ENCODE measurements around the gene GSS.
"Not testable (repeated sequence)": the region's sequence is repeated elsewhere in the genome, so short reads cannot be mapped to it uniquely, and the experiment has no call there.

GSS gene

DNA sequence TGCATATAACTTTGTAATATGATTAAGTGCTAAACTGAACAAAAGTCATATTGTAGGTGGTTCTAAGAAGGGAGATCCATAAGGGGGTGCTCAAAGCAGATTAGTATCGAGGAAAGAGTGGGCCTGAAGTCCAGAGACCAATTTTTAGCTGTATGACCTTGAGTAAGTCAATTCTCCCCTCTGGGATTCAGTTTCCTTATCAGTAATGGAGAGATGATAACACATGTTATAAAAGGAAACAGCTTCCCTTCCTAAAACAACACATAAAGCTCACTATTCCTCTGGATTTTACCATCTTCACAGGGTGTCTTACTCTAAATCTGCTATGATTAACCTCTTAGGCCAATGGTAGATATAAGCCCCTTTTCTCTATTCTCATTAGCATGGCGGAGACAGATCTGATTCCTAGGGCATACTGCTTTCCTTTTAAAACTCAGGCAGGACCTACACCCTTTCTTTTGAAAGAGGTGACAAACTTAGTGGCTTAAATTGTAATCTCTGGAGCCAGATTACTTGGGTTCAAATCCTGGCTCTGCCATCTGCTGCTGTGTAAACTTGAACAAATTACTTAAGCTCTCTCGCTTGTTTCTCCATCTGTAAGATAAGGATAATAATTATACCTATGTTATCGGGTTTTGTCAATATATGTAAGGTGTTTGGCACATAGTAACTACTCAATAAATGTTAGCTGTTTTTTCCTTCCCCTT is 39.7 kb downstream of the GSS start:
- H3K4me3 ChIP-seq (ENCODE audit: low read depth, low read length), result no peak overlapping the region

DNA sequence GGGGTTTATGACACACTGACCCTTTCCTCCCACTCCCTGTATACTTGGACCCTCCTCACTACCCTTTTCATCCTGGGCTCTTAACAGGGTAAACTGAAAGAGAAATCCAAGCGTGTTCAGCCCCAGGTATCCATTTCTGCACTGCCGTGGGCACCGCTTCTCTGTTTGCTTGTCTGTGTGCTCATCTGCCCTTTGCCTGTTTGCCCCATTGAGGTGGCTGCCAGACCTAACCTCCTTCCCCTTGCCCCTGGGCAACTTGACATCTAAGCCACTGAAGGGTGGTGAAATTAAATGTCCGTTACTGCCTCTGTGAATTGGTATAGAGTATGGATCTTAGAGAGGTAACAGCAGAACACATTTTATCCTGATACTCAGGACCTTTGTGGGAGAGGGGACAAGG is 40.5 kb downstream of the GSS start:
- no peak overlapping the region for H3K4me3 ChIP-seq (ENCODE audit: low read depth, low read length)

DNA sequence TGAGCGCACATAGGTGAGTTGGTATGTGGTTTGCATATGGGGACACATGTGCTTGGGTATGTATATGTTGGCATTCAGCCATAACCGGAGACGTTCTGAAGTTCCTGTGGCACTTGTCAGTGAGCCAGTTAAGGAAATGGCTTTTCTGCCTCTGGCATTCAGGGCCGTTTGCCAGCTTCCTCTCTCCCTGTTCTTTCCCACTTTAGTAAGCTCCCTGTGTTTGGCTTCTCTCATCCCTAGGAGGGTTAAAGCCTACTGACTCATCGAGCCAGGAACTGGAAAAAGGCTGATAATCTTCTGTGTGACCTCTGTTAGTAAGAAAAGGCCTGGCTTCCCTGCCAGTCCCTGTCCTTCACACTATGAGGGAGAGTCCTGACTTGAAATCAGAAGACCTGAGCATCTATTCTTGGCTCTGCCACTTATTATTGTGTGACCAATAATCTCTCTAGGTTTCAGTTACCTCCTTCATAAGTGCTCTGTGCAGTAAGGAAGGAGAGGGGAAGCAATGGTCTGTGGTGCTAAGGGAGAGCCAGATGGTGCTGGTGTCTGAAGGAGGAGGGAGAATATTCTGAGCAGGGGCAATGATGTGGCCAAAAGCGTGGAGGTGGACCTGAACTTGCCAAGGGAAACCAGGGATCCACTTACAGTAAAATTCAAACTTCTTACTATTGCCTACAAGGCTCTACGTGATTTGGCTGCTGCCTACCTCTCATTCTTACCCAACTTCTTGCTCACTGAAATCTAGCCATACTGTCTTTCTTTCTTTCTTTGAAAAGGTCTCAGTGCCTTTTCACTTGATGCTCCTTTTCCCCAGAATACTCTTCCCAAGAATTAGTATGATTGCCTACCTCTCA is 47.8 kb downstream of the GSS start:
- H3K4me3 ChIP-seq (ENCODE audit: low read depth, low read length), result no peak overlapping the region

DNA sequence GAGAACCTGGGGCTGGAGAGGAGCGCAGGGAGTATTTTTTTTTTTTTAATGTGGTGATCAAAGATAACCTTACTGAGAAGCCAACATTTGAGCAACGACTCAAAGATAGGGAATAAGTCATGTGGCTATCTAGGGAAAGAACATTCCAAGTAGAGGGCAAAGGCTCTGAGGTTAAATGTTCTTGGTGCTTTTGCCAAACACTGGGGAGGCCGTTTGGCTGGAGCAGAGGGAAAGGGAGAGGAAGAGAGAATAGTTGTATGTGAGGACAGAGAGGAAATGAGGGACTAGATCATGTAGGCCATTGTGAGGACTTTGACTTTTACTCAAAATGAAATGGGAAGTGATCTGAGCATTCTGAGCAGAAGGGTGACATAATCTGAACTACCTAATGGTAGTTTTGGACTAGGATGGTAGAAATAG is 51.4 kb downstream of the GSS start:
- H3K4me3 ChIP-seq (ENCODE audit: low read depth, low read length), result no peak overlapping the region

DNA sequence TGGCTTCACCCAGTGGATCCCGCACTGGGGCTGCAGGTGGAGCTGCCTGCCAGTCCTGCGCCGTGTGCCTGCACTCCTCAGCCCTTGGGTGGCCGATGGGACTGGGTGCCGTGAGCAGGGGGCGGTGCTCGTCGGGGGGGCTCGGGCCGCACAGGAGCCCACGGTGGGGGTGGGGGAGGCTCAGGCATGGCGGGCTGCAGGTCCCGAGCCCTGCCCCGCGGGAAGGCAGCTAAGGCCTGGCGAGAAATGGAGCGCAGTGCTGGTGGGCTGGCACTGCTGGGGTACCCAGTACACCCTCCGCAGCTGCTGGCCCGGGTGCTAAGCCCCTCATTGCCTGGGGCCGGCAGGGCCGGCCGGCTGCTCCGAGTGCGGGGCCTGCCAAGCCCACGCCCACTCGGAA is 56.9 kb downstream of the GSS start:
- H3K4me3 ChIP-seq (ENCODE audit: low read depth, low read length), result not testable (repeated sequence)

DNA sequence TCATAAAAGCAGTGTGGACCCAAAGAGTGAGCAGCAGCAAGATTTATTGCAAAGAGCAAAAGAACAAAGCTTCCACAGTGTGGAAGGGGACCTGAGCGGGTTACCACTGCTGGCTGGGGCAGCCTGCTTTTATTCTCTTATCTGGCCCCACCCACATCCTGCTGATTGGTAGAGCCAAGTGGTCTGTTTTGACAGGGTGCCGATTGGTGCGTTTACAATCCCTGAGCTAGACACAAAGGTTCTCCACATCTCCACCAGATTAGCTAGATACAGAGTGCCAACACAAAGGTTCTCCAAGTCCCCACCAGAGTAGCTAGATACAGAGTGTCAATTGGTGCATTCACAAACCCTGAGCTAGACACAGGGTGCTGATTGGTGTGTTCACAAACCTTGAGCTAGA is 57.5 kb downstream of the GSS start:
- H3K4me3 ChIP-seq (ENCODE audit: low read depth, low read length), result not testable (repeated sequence)

DNA sequence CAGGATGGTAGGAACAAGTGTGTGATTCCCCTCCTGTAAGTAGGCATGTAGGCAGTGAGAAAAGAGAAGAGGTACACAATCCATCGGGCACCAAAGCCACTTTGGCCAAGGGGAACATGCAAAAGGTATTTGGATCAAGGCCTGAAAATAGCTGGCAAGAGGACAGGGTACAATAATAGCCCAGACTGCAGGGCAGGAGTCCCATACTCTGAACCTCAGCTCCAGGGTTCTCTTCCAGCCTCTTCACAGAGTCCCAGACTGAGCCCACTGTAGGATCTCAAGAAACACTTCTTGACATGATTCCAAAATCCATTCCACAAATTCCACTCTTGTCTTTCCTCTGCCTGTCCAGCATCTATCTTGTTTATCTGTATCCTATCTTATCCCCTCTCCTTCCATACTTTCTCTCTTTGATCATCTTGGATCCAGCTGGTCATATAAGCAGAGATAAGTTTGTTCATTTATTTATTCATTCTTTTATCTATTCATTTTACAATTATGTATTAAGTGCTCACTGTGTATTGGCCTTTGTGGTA is 59.5 kb downstream of the GSS start:
- no peak overlapping the region for H3K4me3 ChIP-seq (ENCODE audit: low read depth, low read length)

DNA sequence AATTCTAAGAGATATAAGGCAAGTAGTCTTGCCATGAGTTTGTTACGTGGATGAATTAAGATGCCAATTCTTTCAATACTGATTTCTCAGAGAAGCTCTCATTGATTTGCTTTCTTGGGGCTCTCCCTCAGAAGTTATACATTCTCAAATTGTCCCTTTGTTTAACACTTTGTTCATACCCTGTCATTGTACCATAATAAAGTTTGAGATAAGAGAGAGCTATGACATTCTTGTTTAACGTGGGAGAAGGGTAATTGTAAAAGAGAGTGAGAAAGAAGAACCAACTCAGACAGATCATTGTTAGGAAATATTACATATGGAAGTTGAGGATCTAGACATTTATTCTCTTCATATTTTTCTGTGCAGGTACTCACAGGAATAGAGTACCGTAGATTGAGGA is 60.1 kb downstream of the GSS start:
- H3K4me3 ChIP-seq (ENCODE audit: low read depth, low read length), result no peak overlapping the region

DNA sequence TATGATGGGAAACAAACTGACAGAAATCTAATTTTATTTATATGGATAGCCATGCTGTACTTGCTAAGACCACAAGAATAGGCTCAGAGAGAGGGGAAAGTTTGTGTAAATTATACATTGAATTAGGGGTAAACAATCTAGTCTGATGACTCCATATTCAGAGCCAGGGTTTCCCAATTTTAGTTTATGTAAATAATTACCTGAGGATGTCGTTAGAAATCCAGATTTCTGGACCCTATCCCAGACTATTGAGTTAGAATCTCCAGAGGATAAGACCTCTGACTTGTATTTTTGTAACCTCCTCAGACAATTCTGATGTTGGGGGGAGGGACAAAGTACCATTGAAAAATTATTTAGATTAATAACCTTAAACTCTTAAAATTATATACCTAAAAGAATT is 60.9 kb downstream of the GSS start:
- no peak overlapping the region for H3K4me3 ChIP-seq (ENCODE audit: low read depth, low read length)

DNA sequence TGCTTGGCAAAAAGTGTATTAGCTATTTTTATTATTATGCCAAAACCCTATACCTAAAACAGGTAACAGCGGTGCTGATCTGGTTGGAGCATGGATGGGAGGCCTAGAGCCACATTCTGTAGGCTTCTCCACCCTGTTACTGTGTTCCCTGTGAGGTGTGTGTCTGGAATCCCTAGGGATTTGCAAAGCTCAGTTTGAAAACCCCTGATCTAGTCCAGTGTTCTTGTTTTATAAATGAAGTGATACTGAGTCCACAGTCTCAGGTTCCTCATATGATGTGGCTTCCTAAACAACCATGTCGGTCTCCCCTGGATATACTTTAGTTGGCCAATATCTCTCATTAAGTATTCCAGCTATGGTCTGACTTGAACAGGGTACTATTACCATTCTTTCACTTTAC is 62.9 kb downstream of the GSS start:
- no peak overlapping the region for H3K4me3 ChIP-seq (ENCODE audit: low read depth, low read length)

DNA sequence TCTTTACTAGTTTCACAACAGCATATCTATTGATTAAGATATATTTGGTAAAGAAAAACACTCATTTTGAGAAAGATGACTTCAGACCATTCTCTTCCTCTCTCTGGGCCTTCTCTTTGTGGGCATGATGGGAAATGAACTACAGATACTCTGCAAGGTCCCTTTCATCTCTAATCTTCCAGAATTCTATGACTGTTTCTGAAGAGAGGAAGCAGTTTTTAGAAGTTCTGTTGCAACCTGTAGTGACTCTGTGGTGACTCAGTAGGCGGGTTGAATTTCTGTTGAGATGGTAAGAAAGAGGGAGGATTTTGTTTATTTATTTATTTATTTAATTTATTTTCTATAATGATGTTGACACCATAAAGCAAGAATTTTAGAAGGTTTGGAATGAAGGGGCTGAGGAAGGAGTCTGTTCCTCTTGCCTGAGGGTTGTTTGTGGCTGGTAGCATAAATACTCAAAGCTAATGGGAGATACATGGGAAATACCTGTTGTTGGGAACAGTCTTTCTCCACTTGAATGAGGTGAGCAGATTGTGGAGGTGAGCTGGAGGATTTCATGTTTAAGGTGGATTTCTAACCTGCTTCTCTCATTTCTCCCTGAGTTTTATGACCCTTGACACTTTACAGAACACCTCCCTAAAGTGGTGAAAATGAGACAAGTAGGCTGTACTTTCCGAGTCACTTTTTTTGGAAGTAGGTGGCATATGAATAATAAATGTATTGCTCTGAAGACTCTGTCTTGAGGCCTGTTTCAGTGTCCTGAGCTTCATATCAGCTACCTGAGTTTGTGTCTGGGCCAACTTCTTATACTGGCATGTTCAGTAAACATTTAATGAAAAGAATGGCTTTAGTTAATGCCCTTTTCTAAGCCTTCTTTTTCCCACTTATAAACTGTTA is 64.2 kb downstream of the GSS start:
- no peak overlapping the region for H3K4me3 ChIP-seq (ENCODE audit: low read depth, low read length)

DNA sequence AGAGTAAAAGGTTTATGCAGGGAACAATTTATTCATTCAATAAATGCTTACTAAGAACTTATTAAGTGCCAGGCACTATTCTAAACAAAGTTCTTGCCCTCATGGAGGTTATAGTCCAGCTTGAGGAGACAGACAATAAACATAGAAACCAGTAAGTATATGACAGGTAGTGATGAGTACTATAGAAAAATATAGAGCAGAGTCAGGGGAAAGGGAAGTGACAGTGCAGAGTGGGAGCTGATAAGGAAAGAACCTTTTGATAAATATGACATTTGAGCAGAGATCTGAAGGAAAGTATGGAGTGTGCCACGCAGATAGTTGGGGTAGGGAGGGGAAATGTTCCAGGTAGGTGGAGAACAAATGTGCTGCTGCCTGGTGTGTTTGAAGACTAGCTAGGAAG is 67.1 kb downstream of the GSS start:
- no peak overlapping the region for H3K4me3 ChIP-seq (ENCODE audit: low read depth, low read length)

DNA sequence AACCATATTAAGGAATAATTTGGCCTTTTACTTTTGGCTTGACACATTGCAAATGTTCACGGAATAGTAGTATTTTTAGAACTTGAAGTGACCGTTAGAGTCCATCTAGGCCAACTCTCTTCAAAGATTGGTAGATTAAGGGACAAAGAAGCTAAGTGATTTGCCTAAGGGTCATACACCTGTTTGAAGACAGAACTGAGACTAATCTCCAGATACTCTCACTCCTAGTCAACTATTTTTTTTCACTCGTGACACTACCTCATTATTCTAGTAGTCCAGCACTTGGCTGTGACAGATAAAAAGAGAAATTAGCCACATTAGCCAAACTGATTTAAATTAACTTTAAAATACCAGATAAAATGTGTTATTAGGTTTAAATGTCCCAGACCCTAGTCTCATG is 68.6 kb downstream of the GSS start:
- H3K4me3 ChIP-seq (ENCODE audit: low read depth, low read length), result no peak overlapping the region

DNA sequence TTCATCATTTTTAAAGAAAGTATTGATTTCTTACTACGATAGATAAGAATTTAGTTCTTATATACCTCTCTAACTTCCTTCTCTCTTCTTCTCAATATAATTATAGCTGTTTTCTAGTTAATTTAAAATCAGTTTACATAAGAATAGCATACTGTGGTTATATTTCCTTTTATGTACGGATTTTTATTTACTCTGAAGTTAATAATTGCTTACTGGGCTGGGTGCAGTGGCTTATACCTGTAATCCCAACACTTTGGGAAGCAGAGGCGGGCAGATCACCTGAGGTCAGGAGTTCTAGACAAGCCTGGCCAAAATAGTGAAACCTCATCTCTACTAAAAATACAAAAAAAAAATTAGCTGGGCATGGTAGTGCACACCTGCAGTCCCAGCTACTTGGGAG is 69.5 kb downstream of the GSS start:
- no peak overlapping the region for H3K4me3 ChIP-seq (ENCODE audit: low read depth, low read length)

DNA sequence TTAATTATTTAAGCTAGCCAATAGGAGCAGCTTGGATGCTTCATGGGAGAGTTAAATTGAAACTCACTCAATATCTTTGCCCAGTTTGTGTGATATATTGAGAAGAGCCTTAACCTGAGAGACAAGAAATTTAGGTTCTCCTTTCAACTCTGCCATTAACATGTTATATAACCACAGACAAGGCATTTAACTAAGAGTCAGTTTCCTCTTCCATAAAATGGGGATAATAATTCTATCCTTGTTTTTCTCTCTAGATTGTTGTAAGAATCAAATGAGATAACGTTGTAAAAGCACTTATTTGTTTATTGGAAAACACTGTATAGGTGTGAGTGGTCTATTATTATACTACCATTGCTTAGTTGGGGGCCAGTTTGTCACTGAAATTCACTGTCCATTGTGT is 71.3 kb downstream of the GSS start:
- H3K4me3 ChIP-seq (ENCODE audit: low read depth, low read length), result no peak overlapping the region

DNA sequence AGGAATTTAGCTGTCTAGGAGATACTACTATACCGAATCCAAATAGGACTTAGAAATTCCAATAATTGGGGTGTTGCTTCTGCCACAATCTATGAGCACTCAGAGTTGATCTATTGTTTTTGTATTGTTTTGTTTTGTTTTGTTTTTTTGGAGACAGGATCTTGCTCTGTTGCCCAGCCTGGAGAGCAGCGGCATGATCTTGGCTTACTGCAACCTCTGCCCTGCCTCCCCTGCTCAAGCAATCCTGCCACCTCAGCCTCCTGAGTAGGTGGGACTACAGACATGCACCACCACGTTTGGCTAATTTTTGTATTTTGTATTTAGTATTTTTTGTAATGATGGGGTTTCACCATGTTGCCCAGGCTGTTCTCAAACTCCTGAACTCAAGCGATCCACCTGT is 71.8 kb downstream of the GSS start:
- H3K4me3 ChIP-seq (ENCODE audit: low read depth, low read length), result no peak overlapping the region

DNA sequence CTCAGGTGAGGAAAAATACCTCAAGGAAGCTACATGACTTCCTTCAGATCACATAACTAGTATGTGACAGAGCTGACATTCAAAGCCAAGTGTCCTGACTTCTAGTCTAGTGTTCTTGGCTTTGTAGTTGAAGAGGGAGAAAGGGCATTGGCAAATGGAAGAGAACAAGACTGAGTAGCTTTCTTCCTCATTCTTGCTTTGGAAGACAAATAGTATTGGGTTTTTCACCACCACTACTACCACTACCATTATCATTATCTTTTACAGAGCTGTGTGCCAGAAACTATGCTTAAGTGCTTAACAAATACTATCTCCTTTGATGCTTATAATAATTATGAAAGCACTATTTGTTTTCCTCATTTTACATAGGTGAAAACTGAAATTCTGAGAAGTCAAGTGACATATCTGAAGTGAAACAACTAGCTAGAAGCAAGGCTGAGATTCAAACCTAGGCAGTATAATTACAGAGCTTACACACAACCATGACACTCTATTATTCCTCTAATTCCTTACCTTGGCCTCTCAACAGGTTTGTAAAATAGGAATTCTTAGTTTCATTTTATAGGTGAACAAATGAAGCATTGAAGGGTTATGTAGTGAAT is 72.4 kb downstream of the GSS start:
- no peak overlapping the region for H3K4me3 ChIP-seq (ENCODE audit: low read depth, low read length)

DNA sequence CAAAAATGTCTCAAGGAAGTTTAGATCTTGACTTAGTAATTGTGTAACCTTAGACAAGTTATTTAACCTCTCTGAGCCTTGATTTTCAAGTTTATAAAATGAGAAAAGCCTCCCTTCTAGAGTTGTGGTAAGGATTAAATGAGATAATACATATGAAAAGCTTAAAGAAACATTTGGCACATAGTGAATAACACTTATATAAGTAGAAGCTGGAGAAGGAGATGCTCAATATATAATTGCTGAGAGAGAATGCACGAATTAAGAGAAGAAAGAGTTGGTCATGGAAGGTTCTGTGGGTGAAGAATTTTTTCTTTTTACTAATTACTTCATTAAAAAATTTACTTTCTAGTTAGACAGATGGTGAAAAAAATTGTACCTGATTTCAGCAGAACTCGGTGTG is 73.9 kb downstream of the GSS start:
- no peak overlapping the region for H3K4me3 ChIP-seq (ENCODE audit: low read depth, low read length)

DNA sequence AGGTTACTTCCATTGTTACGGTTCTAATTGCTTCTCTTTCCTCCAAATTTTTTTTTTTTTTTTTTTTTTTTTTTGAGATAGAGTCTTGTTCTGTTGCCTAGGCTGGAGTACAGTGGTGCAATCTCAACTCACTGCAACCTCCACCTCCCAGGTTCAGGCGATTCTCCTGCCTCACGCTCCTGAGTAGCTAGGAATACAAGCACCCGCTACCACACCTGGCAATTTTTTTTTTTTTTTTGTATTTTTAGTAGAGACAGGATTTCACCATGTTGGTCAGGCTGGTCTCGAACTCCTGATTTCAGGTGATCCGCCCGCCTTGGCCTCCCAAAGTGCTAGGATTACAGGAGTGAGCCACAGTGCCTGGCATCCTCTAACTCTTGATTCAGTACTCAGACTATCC is 74.6 kb downstream of the GSS start:
- H3K4me3 ChIP-seq (ENCODE audit: low read depth, low read length), result not testable (repeated sequence)

DNA sequence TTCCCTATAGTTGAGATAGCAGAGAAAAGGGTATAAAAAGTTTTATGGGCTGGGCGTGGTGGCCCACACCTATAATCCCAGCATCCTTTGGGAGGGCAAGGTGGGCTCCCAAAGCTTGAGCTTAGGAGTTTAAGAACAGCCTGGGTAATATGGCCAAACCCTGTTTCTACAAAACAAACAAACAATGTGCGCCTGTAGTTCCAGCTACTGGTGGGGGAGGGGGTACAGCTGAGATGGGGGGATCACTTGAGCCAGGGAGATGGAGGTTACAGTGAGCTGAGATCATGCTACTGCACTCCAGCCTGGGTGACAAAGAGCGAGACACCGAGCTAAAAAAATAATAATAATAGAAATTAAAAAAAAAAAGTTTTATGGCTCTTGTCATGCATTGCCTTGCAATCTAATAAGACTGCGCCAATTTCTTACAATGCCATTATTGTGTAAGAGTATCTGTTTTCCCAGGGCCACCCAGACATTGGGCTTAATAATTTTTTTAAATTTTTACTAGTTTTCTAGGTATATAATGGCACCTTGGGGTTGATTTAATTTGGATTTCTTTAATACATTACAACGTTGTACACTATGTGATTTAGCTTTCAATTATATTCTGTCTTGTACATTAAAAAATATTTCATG is 75.3 kb downstream of the GSS start:
- H3K4me3 ChIP-seq (ENCODE audit: low read depth, low read length), result no peak overlapping the region

Data from iPS-11a (cell line).